Trophoblast cell (in vitro differentiated cells and primary cell): ENCODE measurements around the gene MRPL17.

Source experiments
- DNase-seq, 2 donors: peaks; one replicate each; pipeline ENCODE4 v3.0.0-alpha.2; 2016
- H2AFZ ChIP-seq: 2 replicates; pipeline ENCODE4 v1.6.1; 2013; ENCODE audit warnings: low read length, moderate library complexity, mild to moderate bottlenecking; ENCODE audit not compliant: insufficient read depth, poor library complexity
- H2AK5ac ChIP-seq: 2 replicates; pipeline ENCODE4 v1.6.1; 2013; ENCODE audit warnings: mild to moderate bottlenecking, low read length
- H2BK120ac ChIP-seq: 2 replicates; pipeline ENCODE4 v1.6.1; 2013; ENCODE audit warnings: low read length, mild to moderate bottlenecking, moderate library complexity; ENCODE audit not compliant: insufficient read depth, poor library complexity
- H2BK12ac ChIP-seq: 2 replicates; pipeline ENCODE4 v1.6.1; 2013; ENCODE audit warnings: mild to moderate bottlenecking, low read length, moderate library complexity
- H2BK5ac ChIP-seq: 2 replicates; pipeline ENCODE4 v1.6.1; 2013; ENCODE audit warnings: low read length, low read depth, moderate library complexity, mild to moderate bottlenecking; ENCODE audit not compliant: poor library complexity
- H3K14ac ChIP-seq: 2 replicates; pipeline ENCODE4 v1.6.1; 2013; ENCODE audit warnings: mild to moderate bottlenecking, low read length
- H3K18ac ChIP-seq: 2 replicates; pipeline ENCODE4 v1.6.1; 2013; ENCODE audit warnings: mild to moderate bottlenecking, low read length
- H3K23ac ChIP-seq: 2 replicates; pipeline ENCODE4 v1.6.1; 2013; ENCODE audit warnings: low read length
- H3K27ac ChIP-seq: 2 replicates; pipeline ENCODE4 v1.5.1; 2013; ENCODE audit warnings: low read depth, mild to moderate bottlenecking, inconsistent platforms, low read length, moderate library complexity
- H3K27me3 ChIP-seq: 2 replicates; pipeline ENCODE4 v1.6.1; 2013; ENCODE audit warnings: inconsistent platforms, mild to moderate bottlenecking, low read length, moderate library complexity; ENCODE audit not compliant: insufficient read depth
- H3K36me3 ChIP-seq, 2 experiments: 1 replicate in 1 of 2; 2 replicates in 1 of 2; pipeline ENCODE4 v1.6.1; 2013; ENCODE audit warnings: low read length in 2 of 2, mild to moderate bottlenecking in 2 of 2, moderate library complexity in 1 of 2; ENCODE audit not compliant: insufficient read depth in 2 of 2, control insufficient read depth in 1 of 2
- H3K4ac ChIP-seq: 2 replicates; pipeline ENCODE4 v1.6.1; 2013; ENCODE audit warnings: low read depth, mild to moderate bottlenecking, low read length, moderate library complexity
- H3K4me1 ChIP-seq, 2 experiments: 1 replicate in 1 of 2; 2 replicates in 1 of 2; pipeline ENCODE4 v1.6.1; 2013; ENCODE audit warnings: low read length in 2 of 2, mild to moderate bottlenecking in 2 of 2, moderate library complexity in 1 of 2; ENCODE audit not compliant: insufficient read depth in 2 of 2, control insufficient read depth in 1 of 2
- H3K4me2 ChIP-seq: 2 replicates; pipeline ENCODE4 v1.6.1; 2013; ENCODE audit warnings: inconsistent platforms, mild to moderate bottlenecking, low read length, moderate library complexity
- H3K4me3 ChIP-seq: 2 replicates; pipeline ENCODE4 v1.5.1; 2013; ENCODE audit warnings: mild to moderate bottlenecking, low read depth, low read length, inconsistent platforms
- H3K79me1 ChIP-seq: one replicate; pipeline ENCODE4 v1.6.1; 2013; ENCODE audit warnings: low read length
- H3K79me2 ChIP-seq: 2 replicates; pipeline ENCODE4 v1.6.1; 2013; ENCODE audit warnings: low read length, mild to moderate bottlenecking; ENCODE audit not compliant: control insufficient read depth, insufficient read depth, poor library complexity
- H3K9ac ChIP-seq: 2 replicates; pipeline ENCODE4 v1.6.1; 2013; ENCODE audit warnings: mild to moderate bottlenecking, low read length
- H3K9me3 ChIP-seq: 2 replicates; pipeline ENCODE4 v1.6.1; 2013; ENCODE audit warnings: low read depth, mild to moderate bottlenecking, control low read depth, inconsistent platforms, low read length; ENCODE audit not compliant: insufficient read depth
- H4K12ac ChIP-seq: 2 replicates; pipeline ENCODE4 v1.6.1; 2013; ENCODE audit warnings: low read depth, mild to moderate bottlenecking, low read length, moderate library complexity
- H4K8ac ChIP-seq: 2 replicates; pipeline ENCODE4 v1.6.1; 2013; ENCODE audit warnings: low read depth, mild to moderate bottlenecking, low read length, moderate library complexity
- H4K91ac ChIP-seq: one replicate; pipeline ENCODE4 v1.6.1; 2013; ENCODE audit warnings: low read depth, mild to moderate bottlenecking, low read length, moderate library complexity
- WGBS: extraction: QIAGEN DNeasy Blood & Tissue Kit; methylation state at CpG from one replicate; pipeline ENCODE4 v1.1.7; 2013; ENCODE audit warnings: missing lambda C conversion rate; ENCODE audit not compliant: insufficient read length, insufficient coverage; ENCODE audit errors: extremely low coverage; 5-methylcytosine and 5-hydroxymethylcytosine counted together

MRPL17 gene

DNA sequence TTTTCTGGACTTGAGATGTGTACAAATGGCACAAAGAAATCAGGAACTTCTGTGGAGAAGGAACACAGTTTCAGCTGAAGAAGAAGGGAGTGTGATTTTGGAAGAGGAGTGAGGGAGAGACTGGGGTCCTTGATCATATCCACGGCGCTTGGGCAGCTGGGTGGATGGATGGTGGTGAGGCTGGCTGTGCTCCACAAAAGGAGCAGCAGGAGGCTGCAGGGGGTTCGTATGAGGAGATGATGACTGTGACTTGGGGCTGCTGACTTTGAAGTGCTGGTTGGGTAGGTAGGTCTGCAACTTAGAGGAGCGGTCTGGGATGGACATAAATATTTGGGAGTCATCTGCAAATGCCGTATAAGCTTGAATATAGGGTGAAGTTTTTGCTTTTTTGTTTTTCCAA lies 26.2 kb downstream of the MRPL17 start:
- Histone ChIP-seq H3K14ac (no peak overlapping the region), H3K27ac (no peak overlapping the region), H3K4ac (no peak overlapping the region), H3K4me1 (peaks cover 0 to 6% of the 10 kb centered on the region in 2 experiments), H3K79me2 (no peaks in the 10 kb centered on the region), H3K36me3 (no peaks in the 10 kb centered on the region), H3K18ac (no peak overlapping the region), H2AK5ac (no peak overlapping the region), H2BK5ac (no peak overlapping the region), H4K91ac (no peak overlapping the region), H2BK120ac (no peak overlapping the region), H4K12ac (no peak overlapping the region), H3K27me3 (peaks cover 30% of the 10 kb centered on the region), H3K23ac (no peak overlapping the region), H3K9ac (no peak overlapping the region), H3K79me1 (no peaks in the 10 kb centered on the region), H3K4me3 (no peak overlapping the region), H2AFZ (no peak overlapping the region), H4K8ac (no peak overlapping the region), H3K4me2 (no peak overlapping the region), H2BK12ac (no peak overlapping the region), H3K9me3 (no peaks in the 10 kb centered on the region)
- no CpG with 5 or more reads among the region's 5 CpGs for whole genome bisulfite sequencing
- no peak for DNase-seq

DNA sequence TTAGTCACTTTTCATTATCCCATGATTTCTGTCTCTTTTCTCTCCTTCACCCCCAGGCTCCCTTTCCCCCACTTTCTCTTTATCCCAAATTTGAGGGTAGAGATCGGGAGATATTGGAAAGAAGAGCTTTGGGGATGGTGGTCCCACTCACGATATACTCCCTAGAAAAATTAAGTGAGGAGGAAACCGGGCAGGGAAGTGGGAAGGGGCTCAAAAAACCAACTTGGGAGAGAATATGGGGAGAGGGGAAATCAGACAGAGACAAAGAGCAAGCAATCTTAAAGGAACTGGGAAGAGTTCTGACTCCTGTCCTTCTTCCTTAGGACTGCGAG lies 26.6 kb downstream of the MRPL17 start:
- no CpG with 5 or more reads among the region's 4 CpGs for whole genome bisulfite sequencing
- no peak overlapping the region for H3K9ac ChIP-seq
- H4K8ac ChIP-seq, result no peak overlapping the region
- DNase-seq, result no peak
- H2AK5ac ChIP-seq, result no peak overlapping the region
- no peaks in the 10 kb centered on the region for H3K36me3 ChIP-seq
- H4K91ac ChIP-seq, result no peak overlapping the region
- no peak overlapping the region for H2BK120ac ChIP-seq
- no peak overlapping the region for H3K18ac ChIP-seq
- no peak overlapping the region for H3K4me2 ChIP-seq
- H3K9me3 ChIP-seq, result no peaks in the 10 kb centered on the region
- no peak overlapping the region for H2BK5ac ChIP-seq
- no peak overlapping the region for H3K27ac ChIP-seq
- H3K23ac ChIP-seq, result no peak overlapping the region
- H3K4me1 ChIP-seq, result peaks cover 0 to 6% of the 10 kb centered on the region in 2 experiments
- no peak overlapping the region for H3K4me3 ChIP-seq
- H3K79me1 ChIP-seq, result no peaks in the 10 kb centered on the region
- H3K14ac ChIP-seq, result no peak overlapping the region
- no peaks in the 10 kb centered on the region for H3K79me2 ChIP-seq
- no peak overlapping the region for H2BK12ac ChIP-seq
- H2AFZ ChIP-seq, result no peak overlapping the region
- H4K12ac ChIP-seq, result no peak overlapping the region
- H3K27me3 ChIP-seq, result peaks cover 30% of the 10 kb centered on the region
- H3K4ac ChIP-seq, result no peak overlapping the region

DNA sequence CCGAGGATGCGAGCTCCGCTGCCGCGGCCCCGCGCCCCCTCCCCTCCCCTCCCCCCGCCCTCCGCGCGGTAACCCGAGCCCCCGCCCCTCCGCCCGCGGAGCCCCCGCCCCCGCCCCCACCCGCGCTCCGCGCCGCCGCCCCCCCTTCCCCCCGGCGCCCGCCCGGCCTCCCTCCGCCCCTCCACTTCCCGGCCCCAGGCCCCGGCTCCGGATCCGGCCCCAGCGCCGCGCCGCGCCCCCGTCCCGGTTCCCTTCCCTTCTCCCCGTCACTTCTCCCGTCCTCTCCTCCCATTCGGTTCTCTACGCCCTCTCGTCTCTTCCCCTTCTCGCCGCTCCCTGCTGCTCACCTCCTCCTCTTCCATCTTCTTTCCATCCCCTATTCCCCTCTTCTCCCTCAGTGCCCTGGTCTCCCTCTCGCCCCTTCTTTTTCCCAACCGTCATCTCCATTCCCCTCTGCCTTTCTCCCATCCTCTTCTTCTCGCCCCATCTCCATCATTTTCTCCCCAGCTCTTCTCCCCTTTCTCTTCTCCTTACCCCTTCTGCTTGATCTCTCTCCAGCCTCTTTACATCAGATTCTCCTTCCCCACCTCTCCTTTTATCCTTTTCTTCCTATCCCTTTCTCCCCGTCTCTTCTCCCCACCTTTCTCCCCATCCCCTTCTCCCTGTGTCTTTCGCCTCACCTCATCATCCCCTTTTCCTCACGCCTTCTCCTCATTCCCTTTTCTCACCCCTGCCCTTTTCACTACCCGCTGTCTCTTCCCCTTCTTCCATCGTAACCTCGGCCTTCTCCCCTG lies 27.2 kb downstream of the MRPL17 start, which contains the start of gene DCHS1:
DCHS1 (minus strand) TSS at position 20 of the 794 bp plus-strand sequence. CDS start 14,196 bp downstream, outside the sequence.
- Histone ChIP-seq H3K27ac (no peak within 1 kb of the TSS), H4K91ac (peak within 1 kb of the TSS; percentile 22), H2AFZ (peak within 1 kb of the TSS; percentile 8), H3K9ac (peak within 1 kb of the TSS; percentile 19), H3K23ac (no peak within 1 kb of the TSS), H3K79me1 (no peaks in the 10 kb centered on the region), H3K4me1 (peaks cover 0 to 6% of the 10 kb centered on the region in 2 experiments), H3K36me3 (no peaks in the 10 kb centered on the region), H2BK12ac (no peak within 1 kb of the TSS), H4K8ac (no peak within 1 kb of the TSS), H2BK5ac (no peak within 1 kb of the TSS), H3K4me3 (peak within 1 kb of the TSS; percentile 74), H3K9me3 (no peaks in the 10 kb centered on the region), H3K18ac (peak within 1 kb of the TSS; percentile 33), H2AK5ac (no peak within 1 kb of the TSS), H3K4ac (no peak within 1 kb of the TSS), H3K27me3 (peaks cover 30% of the 10 kb centered on the region), H3K79me2 (no peaks in the 10 kb centered on the region), H2BK120ac (no peak within 1 kb of the TSS), H4K12ac (no peak within 1 kb of the TSS), H3K4me2 (peak within 1 kb of the TSS; percentile 46), H3K14ac (no peak within 1 kb of the TSS)
- 100% methylated on average over 3 of the region's 56 CpGs for WGBS
- DNase-seq, result no peak

DNA sequence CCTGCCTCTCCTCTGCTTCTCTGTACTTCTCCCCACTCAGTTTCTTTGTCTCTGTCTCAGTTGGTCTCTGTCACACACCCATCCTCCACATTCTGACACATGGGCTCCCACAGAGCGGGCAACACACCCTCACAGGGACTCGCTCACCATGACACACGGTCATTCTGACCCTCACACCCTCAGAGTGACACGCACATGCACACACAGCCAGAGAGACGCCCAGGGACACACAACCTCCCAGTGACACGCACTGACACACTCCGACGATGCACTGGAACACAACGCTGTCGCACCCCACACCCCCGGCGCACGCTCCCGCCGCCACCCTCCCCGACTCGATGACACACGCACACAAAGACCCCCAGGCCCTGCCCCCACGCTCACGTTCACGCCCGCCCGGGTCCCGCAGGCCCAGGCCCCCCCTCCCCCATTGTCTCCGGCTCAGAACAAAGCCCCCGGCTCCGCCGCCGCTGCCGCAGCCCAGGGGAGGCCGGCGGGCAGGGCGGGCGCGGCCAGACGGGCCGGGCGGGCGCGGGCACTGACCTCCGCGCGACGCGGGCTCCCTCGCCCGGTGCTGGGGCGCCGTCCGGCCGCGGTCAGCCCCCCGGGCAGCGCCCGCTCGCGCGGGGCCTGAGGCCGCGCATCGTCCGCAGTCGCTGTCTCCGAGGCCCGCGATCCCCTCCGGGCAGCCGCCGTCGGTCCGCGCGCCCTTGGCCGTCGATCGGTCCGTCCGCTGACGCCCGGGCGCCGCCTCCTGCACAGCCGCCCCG lies 27.9 kb downstream of the MRPL17 start:
- no peak overlapping the region for H3K27ac ChIP-seq
- no peak overlapping the region for H4K8ac ChIP-seq
- peaks cover 0 to 6% of the 10 kb centered on the region in 2 experiments for H3K4me1 ChIP-seq
- H3K14ac ChIP-seq, result no peak overlapping the region
- H3K36me3 ChIP-seq, result no peaks in the 10 kb centered on the region
- peak overlapping the region; percentile 33 for H3K18ac ChIP-seq
- no peaks in the 10 kb centered on the region for H3K9me3 ChIP-seq
- H2AFZ ChIP-seq, result peak overlapping the region; percentile 6
- H3K9ac ChIP-seq, result peak overlapping the region; percentile 19
- H3K4me2 ChIP-seq, result peak overlapping the region; percentile 42
- H4K12ac ChIP-seq, result no peak overlapping the region
- no peaks in the 10 kb centered on the region for H3K79me1 ChIP-seq
- H2BK5ac ChIP-seq, result no peak overlapping the region
- no peak overlapping the region for H2AK5ac ChIP-seq
- no peak for DNase-seq
- WGBS, result no CpG with 5 or more reads among the region's 84 CpGs
- no peak overlapping the region for H2BK120ac ChIP-seq
- no peak overlapping the region for H3K4ac ChIP-seq
- H3K79me2 ChIP-seq, result no peaks in the 10 kb centered on the region
- H3K4me3 ChIP-seq, result peak overlapping the region; percentile 74
- peak overlapping the region; percentile 22 for H4K91ac ChIP-seq
- H2BK12ac ChIP-seq, result no peak overlapping the region
- peaks cover 30% of the 10 kb centered on the region for H3K27me3 ChIP-seq
- no peak overlapping the region for H3K23ac ChIP-seq
